ENCODE data around the gene MAST4. TPM values are rescaled to one million over a fixed set of nuclear protein-coding genes. Genes with fewer than 3 reads are reported as not detected.

Gene MAST4
- total RNA-seq, 4 donors from 2014 or later: 8.2 to 203 (median 35.5) TPM

GRCh38 chr5:67043796-67044511, 447.8 kb downstream of the MAST4 start:
- DNase-seq: no peak
- Histone ChIP-seq H3K27ac (no peak overlapping the region), H3K4me3 (no peak overlapping the region), H3K27me3 (no peaks in the 10 kb centered on the region), H3K4me1 (no peaks in the 10 kb centered on the region), H3K9me3 (no peaks in the 10 kb centered on the region), H3K36me3 (no peaks in the 10 kb centered on the region)
- intact Hi-C loops (cut with DNase I; ENCODE audit: low total_unique reads): no loop called here
- TF ChIP-seq CTCF (IDR thresholded peaks at IDR 0.05) (no peak), POLR2A (IDR thresholded peaks at IDR 0.05) (no peak)

DNA sequence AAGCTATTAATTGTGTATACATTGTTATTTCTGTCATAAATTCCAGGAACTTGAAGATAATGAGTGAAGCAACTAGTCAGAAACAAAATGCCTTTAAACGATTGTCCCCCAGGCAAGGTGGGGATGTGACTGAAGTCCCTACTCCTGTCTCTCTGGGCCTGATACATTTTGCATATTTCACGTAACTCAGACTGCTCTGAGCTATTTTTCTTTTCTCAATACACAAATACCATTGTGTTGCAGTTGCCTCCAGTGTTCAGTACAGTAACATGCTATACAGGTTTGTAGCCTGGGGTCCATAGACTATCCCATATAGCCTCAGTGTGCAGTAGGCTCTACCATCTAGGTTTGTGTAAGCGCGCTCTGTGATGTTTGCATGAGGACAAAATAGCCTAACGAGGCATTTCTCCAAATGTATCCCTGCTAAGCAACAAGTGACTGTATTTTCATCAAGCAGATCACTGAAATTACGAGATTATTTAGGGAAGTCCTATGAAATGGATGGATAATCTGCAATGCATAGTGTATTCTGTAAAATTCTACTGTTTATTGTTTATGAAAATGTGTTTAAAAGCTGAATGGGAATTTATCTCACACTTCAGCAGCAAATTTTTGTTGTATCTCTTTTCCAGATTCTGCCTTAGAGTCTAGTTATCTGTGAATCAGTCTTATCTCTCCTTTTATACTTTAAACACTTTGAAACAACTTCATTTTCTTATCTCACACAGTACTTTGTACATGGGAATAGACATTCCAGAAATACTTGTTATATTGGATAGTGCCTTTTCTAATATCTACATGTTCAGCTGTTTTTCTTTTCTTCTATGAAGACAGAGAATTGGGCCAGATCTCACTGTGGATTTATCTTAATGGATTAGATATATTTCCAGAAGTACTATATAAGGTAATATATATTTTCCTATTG, 449.9 kb downstream of the MAST4 start:
- TF ChIP-seq CTCF (IDR thresholded peaks at IDR 0.05) (no peak), POLR2A (IDR thresholded peaks at IDR 0.05) (no peak)
- Histone ChIP-seq H3K4me1 (no peaks in the 10 kb centered on the region), H3K27ac (no peak overlapping the region), H3K27me3 (no peaks in the 10 kb centered on the region), H3K9me3 (no peaks in the 10 kb centered on the region), H3K36me3 (no peaks in the 10 kb centered on the region), H3K4me3 (no peak overlapping the region)
- DNase-seq: no peak
- intact Hi-C loops (cut with DNase I; ENCODE audit: low total_unique reads): no loop called here

DNA sequence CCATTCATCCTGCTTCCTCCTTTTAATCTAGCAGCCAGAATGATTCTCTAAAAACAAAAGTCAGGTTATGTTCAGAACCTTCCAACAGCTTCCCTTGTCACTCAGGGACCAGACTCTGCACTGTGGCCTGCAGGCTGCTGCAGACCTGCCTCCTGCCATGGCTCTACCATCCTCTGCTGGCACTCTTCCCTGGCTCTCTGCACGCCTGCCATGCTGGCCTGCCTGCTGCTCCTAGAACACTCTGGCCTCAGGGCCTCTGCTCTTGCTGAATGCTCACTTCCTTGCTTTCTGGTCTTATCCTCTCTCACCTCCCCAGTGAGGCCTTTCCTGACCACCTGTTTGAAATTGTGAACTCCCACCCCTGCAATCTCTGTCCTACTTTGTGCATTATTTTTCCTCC, 451.0 kb downstream of the MAST4 start:
- intact Hi-C loops (cut with DNase I; ENCODE audit: low total_unique reads): no loop called here
- no peak for TF ChIP-seq POLR2A (IDR thresholded peaks at IDR 0.05)
- no peak for TF ChIP-seq CTCF (IDR thresholded peaks at IDR 0.05)
- H3K36me3 ChIP-seq: no peaks in the 10 kb centered on the region
- no peaks in the 10 kb centered on the region for H3K27me3 ChIP-seq
- H3K4me3 ChIP-seq: no peak overlapping the region
- no peaks in the 10 kb centered on the region for H3K9me3 ChIP-seq
- no peak for DNase-seq
- no peaks in the 10 kb centered on the region for H3K4me1 ChIP-seq
- H3K27ac ChIP-seq: no peak overlapping the region

DNA sequence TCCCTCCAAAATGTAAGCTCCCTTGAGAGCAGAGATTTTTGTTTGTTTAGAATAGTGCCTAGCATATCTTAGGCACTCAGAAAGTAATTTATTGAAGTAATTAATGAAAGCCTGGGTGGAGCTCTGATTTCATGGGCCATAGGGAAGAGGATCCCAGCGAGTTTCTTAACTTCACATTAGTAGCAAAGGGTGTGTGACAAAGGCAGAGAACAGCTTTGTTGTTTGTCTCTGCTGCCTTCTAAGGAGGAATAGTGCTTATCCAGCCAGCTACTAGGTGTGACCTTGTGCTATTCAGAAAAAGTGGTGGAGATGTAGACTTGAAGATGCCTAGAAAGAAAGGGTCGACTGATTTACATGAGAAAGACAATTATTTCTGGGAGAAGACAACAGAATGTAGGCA, 451.4 kb downstream of the MAST4 start:
- no peak for DNase-seq
- TF ChIP-seq CTCF (IDR thresholded peaks at IDR 0.05) (no peak), POLR2A (IDR thresholded peaks at IDR 0.05) (no peak)
- no peak overlapping the region for H3K4me3 ChIP-seq
- H3K27me3 ChIP-seq: no peaks in the 10 kb centered on the region
- H3K27ac ChIP-seq: no peak overlapping the region
- H3K36me3 ChIP-seq: no peaks in the 10 kb centered on the region
- H3K9me3 ChIP-seq: no peaks in the 10 kb centered on the region
- intact Hi-C loops (cut with DNase I; ENCODE audit: low total_unique reads): no loop called here
- H3K4me1 ChIP-seq: no peaks in the 10 kb centered on the region

- Histone ChIP-seq H3K27ac (no peak overlapping the region), H3K4me1 (no peaks in the 10 kb centered on the region), H3K27me3 (no peaks in the 10 kb centered on the region), H3K9me3 (no peaks in the 10 kb centered on the region), H3K4me3 (no peak overlapping the region), H3K36me3 (no peaks in the 10 kb centered on the region)
- DNase-seq: no peak
- intact Hi-C loops (cut with DNase I; ENCODE audit: low total_unique reads): no loop called here
- TF ChIP-seq POLR2A (IDR thresholded peaks at IDR 0.05): no peak
These were observed 453.9 kb downstream of the MAST4 start for GRCh38 chr5:67050125-67050524.

Measured in uterus (tissue), 4 donors.